Activated CD8-positive, alpha-beta memory T cell treated with anti-CD3 and anti-CD28 coated beads for 48 hours (primary cell): ENCODE data around the gene FAM72D.
"Not testable (repeated sequence)": the region's sequence is repeated elsewhere in the genome, so short reads cannot be mapped to it uniquely, and the experiment has no call there.

Experiments used
- DNase-seq, 3 experiments: peaks; one replicate each; pipeline ENCODE4 v3.0.0-alpha.2; 2020; ENCODE audit warnings: low read depth in 2 of 3, low spot score in 2 of 3

Gene FAM72D

GRCh38 chr1:145144264-145144913, 48.6 kb downstream of the FAM72D start:
- not testable (repeated sequence) for DNase-seq

- DNase-seq, result not testable (repeated sequence)
Observed at GRCh38 chr1:145146308-145146707, 50.5 kb downstream of the FAM72D start.

GRCh38 chr1:145147172-145147571, 51.4 kb downstream of the FAM72D start:
- DNase-seq, result not testable (repeated sequence)

- DNase-seq, result not testable (repeated sequence)
Observed at GRCh38 chr1:145155421-145155820, 59.6 kb downstream of the FAM72D start.

- not testable (repeated sequence) for DNase-seq
Observed at GRCh38 chr1:145155873-145156272, 60.1 kb downstream of the FAM72D start.

- DNase-seq, result peak in 1 of 3 experiments; percentile 10
Observed at GRCh38 chr1:145156891-145157610, 61.3 kb downstream of the FAM72D start.

- not testable (repeated sequence) for DNase-seq
Observed at GRCh38 chr1:145157715-145158114, 61.9 kb downstream of the FAM72D start.

GRCh38 chr1:145161046-145161752, 65.4 kb downstream of the FAM72D start:
- DNase-seq, result not testable (repeated sequence)
